ENCODE results near the gene SDK1. TPM values are rescaled to one million over a fixed set of nuclear protein-coding genes. Genes with fewer than 3 reads are reported as not detected.

Gene SDK1
- total RNA-seq, 1 donor from 2014 or later = 37.6 TPM

- Mint-ChIP-seq H3K9me3 (ENCODE audit: low read depth) (peaks cover 2% of the 10 kb centered on the region), H3K36me3 (ENCODE audit: insufficient read depth) (peaks cover 29% of the 10 kb centered on the region), H3K4me3 (ENCODE audit: low read depth) (no peak overlapping the region), H3K27ac (no peak overlapping the region), H3K27me3 (no peaks in the 10 kb centered on the region), H3K4me1 (ENCODE audit: low read depth) (no peaks in the 10 kb centered on the region)
- no peak for TF ChIP-seq CTCF (IDR thresholded peaks at IDR 0.05; ENCODE audit: unreplicated experiment)
- DNase-seq (ENCODE audit: low spot score, unreplicated experiment) = no peak
These were observed 777.5 kb downstream of the SDK1 start for GRCh38 chr7:4078580-4078979.

- H3K27me3 Mint-ChIP-seq = no peaks in the 10 kb centered on the region
- no peak overlapping the region for H3K4me3 Mint-ChIP-seq (ENCODE audit: low read depth)
- no peak for DNase-seq (ENCODE audit: low spot score, unreplicated experiment)
- peaks cover 2% of the 10 kb centered on the region for H3K9me3 Mint-ChIP-seq (ENCODE audit: low read depth)
- H3K36me3 Mint-ChIP-seq (ENCODE audit: insufficient read depth) = peaks cover 32% of the 10 kb centered on the region
- H3K4me1 Mint-ChIP-seq (ENCODE audit: low read depth) = no peaks in the 10 kb centered on the region
- H3K27ac Mint-ChIP-seq = no peak overlapping the region
- TF ChIP-seq CTCF (IDR thresholded peaks at IDR 0.05; ENCODE audit: unreplicated experiment) = no peak
These were observed 778.3 kb downstream of the SDK1 start for GRCh38 chr7:4079366-4079765.

DNA sequence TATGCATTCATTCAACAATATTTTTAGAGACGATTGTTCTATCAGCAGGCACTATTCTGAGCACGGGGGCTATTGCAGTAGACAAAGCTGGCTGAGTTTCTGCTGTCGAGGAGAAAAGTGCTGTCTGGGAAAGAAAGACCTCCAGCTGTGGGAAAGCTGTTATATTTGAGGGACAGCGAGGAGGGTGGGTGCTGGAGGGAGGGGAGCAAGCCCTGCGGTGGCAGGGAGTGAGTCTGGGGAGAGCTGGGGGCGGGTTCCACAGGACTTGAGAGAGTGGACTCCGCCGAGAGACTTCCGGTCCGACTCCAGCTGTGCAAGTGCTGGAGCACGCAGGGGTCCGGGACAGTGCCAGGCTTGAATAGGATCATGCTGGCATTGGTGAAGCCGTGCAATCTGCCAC is 778.9 kb downstream of the SDK1 start:
- Mint-ChIP-seq H3K4me1 (ENCODE audit: low read depth) (no peaks in the 10 kb centered on the region), H3K27me3 (no peaks in the 10 kb centered on the region), H3K4me3 (ENCODE audit: low read depth) (no peak overlapping the region), H3K27ac (no peak overlapping the region), H3K36me3 (ENCODE audit: insufficient read depth) (peaks cover 32% of the 10 kb centered on the region), H3K9me3 (ENCODE audit: low read depth) (peaks cover 2% of the 10 kb centered on the region)
- TF ChIP-seq CTCF (IDR thresholded peaks at IDR 0.05; ENCODE audit: unreplicated experiment) = no peak
- no peak for DNase-seq (ENCODE audit: low spot score, unreplicated experiment)

DNA sequence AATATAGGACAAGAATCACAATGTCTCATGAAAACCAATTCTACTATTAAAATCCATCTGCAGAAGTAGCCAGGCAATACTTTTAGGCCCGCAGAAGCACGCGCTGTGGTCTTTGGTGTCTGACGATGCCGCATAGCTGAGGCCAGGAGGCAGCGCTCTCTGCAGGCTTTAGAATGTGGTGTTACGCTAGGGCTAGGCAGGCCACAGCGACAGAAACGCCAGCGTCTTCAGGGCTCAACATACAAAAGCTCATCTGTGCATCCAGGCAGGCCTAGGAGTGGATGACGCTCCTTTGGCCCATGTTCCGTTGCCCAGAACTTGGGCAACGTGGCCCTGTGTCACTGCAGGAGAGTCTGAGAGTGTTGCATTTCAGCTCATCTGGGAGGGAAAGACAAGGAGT is 779.9 kb downstream of the SDK1 start:
- TF ChIP-seq CTCF (IDR thresholded peaks at IDR 0.05; ENCODE audit: unreplicated experiment) = no peak
- Mint-ChIP-seq H3K4me1 (ENCODE audit: low read depth) (no peaks in the 10 kb centered on the region), H3K4me3 (ENCODE audit: low read depth) (no peak overlapping the region), H3K27me3 (no peaks in the 10 kb centered on the region), H3K27ac (no peak overlapping the region), H3K9me3 (ENCODE audit: low read depth) (peaks cover 2% of the 10 kb centered on the region), H3K36me3 (ENCODE audit: insufficient read depth) (peaks cover 32% of the 10 kb centered on the region)
- DNase-seq (ENCODE audit: low spot score, unreplicated experiment) = no peak

GRCh38 chr7:4083513-4083912 is 782.5 kb downstream of the SDK1 start:
- no peak for TF ChIP-seq CTCF (IDR thresholded peaks at IDR 0.05; ENCODE audit: unreplicated experiment)
- Mint-ChIP-seq H3K27me3 (no peaks in the 10 kb centered on the region), H3K36me3 (ENCODE audit: insufficient read depth) (peaks cover 24% of the 10 kb centered on the region), H3K4me3 (ENCODE audit: low read depth) (no peak overlapping the region), H3K27ac (no peak overlapping the region), H3K9me3 (ENCODE audit: low read depth) (peaks cover 2% of the 10 kb centered on the region), H3K4me1 (ENCODE audit: low read depth) (no peaks in the 10 kb centered on the region)
- DNase-seq (ENCODE audit: low spot score, unreplicated experiment) = no peak
